Lower leg skin (tissue), 4 donors: ENCODE data around the gene CDK13. TPM values are rescaled to one million over a fixed set of nuclear protein-coding genes. Genes with fewer than 3 reads are reported as not detected.

Experiments
- DNase-seq, 2 donors: peaks; one replicate each; pipeline ENCODE4 v3.0.0-alpha.2; 2019; ENCODE audit warnings: low spot score in 2 of 2
- H3K4me3 ChIP-seq: fragments of 200-600 bp; sonication (generic); 2 replicates; pipeline ENCODE4 v1.5.1; 2017; ENCODE audit warnings: mild to moderate bottlenecking, low read depth; ENCODE audit not compliant: poor library complexity, severe bottlenecking
- POLR2A ChIP-seq, 2 donors: fragments of 450-650 bp; IDR thresholded peaks; one replicate each; pipeline ENCODE4 v1.6.1; 2016 to 2017; ENCODE audit warnings: antibody characterized with exemption in 2 of 2, mild to moderate bottlenecking in 1 of 2, moderate library complexity in 1 of 2
- WGBS, 2 donors: methylation state at CpG; one replicate each; pipeline ENCODE4 v1.1.5; 2018; 5-methylcytosine and 5-hydroxymethylcytosine counted together
- intact Hi-C: fragments of 100-400 bp; cut with DNase I; formaldehyde crosslinking; loops from one replicate; pipeline ENCODE4 v1.15.0; 2023; ENCODE audit warnings: low total_unique reads
- total RNA-seq, 4 donors: library from RNA; depleted of rRNA; stranded (reverse); fragments of >200 nt; gene quantifications; one replicate each; pipeline ENCODE4 v1.1.0, GENCODE V29; 2016
- TF ChIP-seq, protein P1 (sequence below), 3 donors: fragments of 450-650 bp; IDR thresholded peaks; one replicate each; pipeline ENCODE4 v1.5.1; 2016; ENCODE audit warnings: antibody characterized with exemption in 3 of 3, mild to moderate bottlenecking in 3 of 3, moderate library complexity in 2 of 3

Gene CDK13
- total RNA-seq, 4 donors from 2014 or later = 51.6 to 92.8 (median 60.3) TPM

DNA sequence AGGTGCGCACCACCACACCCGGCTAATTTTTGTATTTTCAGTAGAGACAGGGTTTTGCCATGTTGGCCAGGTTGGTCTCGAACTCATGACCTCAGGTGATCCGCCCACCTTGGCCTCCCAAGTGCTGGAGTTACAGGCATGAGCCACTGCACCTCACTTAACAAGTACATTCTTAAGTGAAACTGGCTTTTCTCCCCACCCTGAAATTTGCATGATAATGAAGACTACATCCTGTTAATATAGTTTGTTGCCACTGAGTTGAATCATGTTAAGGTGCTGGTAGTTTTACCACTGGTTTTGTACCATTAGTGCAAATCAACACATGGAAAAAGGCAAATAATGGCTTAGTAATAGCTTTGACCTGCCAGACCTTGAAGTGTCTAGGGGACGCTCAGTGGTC is 122.2 kb downstream of the CDK13 start:
- DNase-seq = no peak
- TF ChIP-seq POLR2A (IDR thresholded peaks at IDR 0.05) = no peak
- TF ChIP-seq, protein P1, sequence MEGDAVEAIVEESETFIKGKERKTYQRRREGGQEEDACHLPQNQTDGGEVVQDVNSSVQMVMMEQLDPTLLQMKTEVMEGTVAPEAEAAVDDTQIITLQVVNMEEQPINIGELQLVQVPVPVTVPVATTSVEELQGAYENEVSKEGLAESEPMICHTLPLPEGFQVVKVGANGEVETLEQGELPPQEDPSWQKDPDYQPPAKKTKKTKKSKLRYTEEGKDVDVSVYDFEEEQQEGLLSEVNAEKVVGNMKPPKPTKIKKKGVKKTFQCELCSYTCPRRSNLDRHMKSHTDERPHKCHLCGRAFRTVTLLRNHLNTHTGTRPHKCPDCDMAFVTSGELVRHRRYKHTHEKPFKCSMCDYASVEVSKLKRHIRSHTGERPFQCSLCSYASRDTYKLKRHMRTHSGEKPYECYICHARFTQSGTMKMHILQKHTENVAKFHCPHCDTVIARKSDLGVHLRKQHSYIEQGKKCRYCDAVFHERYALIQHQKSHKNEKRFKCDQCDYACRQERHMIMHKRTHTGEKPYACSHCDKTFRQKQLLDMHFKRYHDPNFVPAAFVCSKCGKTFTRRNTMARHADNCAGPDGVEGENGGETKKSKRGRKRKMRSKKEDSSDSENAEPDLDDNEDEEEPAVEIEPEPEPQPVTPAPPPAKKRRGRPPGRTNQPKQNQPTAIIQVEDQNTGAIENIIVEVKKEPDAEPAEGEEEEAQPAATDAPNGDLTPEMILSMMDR (IDR thresholded peaks at IDR 0.05) = no peak
- H3K4me3 ChIP-seq = no peak overlapping the region
- intact Hi-C loops = no loop called here
- WGBS, 2 donors = 97 to 98% methylated on average over 5 of the region's 5 CpGs

DNA sequence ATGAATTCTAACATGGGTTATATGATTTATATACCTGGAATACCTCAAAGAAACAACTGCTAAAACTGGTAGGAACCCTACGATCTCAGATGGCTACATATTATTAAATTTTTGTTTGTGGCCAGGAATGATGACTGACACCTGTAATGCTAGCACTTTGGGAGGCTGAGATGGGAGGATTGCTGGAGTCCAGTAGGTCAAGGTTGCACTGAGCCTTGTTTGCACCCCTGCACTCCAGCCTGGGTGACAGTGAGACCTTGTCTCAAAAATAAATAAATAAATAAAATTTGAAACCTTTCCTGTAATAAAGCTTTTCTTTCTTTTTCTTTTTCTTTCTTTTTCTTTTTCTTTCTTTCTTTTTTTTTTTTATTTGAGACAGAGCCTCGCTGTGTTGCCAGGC is 123.2 kb downstream of the CDK13 start:
- DNase-seq = no peak
- no peak for TF ChIP-seq POLR2A (IDR thresholded peaks at IDR 0.05)
- TF ChIP-seq, protein P1 (IDR thresholded peaks at IDR 0.05) = no peak
- no peak overlapping the region for H3K4me3 ChIP-seq
- intact Hi-C loops = no loop called here
- 96 to 98% methylated on average over 2 of the region's 2 CpGs for WGBS, 2 donors

DNA sequence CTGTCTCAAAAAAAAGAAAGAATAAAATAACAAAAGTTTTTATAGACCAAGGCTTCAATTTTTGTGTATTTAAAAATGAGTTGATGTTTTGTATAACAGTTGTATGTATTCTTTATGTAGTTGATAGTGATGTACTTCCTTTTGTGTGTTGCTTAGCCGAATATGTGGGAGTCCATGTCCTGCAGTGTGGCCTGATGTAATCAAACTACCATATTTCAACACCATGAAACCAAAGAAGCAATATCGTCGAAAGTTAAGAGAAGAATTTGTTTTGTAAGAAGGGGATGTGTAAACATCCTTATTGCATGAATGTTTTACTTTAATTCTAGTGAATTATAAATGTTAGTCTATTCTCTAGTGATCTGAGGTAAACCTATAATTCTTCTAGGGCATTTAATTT is 127.8 kb downstream of the CDK13 start:
- intact Hi-C loops = no loop called here
- TF ChIP-seq POLR2A (IDR thresholded peaks at IDR 0.05) = no peak
- TF ChIP-seq, protein P1 (IDR thresholded peaks at IDR 0.05) = no peak
- no peak for DNase-seq
- no peak overlapping the region for H3K4me3 ChIP-seq
- WGBS, 2 donors = 82 to 85% methylated on average over 3 of the region's 3 CpGs

DNA sequence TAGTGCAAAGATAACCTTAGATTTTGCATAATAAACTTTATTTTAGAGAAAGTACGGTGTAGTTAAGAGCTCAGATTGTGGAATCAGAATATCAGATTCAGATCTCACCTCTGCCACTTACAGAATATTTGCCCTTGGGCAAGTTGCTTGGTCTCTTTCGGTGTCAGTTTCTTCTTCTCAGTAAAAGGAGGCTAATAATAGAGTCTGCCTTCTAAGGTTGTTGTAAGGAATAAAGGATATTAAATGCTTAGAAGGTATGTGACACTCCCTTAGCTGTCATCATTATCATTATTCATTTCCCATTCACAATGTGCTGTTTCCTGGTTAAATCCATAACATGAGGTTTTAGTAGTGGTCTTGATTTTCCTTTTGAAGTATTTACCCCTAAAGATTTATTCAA is 142.1 kb downstream of the CDK13 start:
- intact Hi-C loops = no loop called here
- DNase-seq = no peak
- 74 to 84% methylated on average over 2 of the region's 2 CpGs for WGBS, 2 donors
- H3K4me3 ChIP-seq = no peak overlapping the region
- no peak for TF ChIP-seq POLR2A (IDR thresholded peaks at IDR 0.05)
- TF ChIP-seq, protein P1 (IDR thresholded peaks at IDR 0.05) = no peak

DNA sequence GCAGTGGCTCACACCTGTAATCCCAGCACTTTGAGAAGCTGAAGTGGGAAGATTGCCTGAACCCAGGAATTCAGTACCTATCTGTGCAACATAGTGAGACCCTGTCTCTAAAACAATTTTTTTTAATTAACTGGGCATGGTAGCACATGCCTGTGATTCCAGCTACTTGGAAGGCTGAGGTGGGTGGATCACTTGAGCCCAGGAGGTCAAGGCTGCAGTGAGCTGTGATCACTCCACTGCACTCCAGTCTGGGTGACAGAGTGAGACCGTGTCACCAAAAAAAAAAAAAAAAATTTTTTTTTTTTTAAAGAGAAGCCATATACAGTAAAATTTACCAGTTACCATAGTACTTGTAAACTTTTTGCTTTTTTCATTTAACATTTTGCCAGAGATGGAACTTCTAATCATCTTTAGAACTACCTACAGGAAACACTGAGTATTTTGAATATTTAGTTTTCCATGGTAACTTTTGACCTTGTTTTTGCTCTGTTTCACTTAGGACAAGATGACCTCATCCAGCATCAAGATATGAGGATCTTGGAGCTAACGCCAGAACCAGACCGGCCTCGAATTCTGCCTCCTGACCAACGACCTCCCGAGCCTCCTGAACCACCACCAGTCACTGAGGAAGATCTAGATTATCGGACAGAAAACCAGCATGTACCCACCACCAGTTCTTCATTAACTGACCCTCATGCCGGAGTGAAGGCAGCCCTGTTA is 143.7 kb downstream of the CDK13 start:
- no peak for DNase-seq
- intact Hi-C loops = no loop called here
- TF ChIP-seq POLR2A (IDR thresholded peaks at IDR 0.05) = no peak
- TF ChIP-seq, protein P1 (IDR thresholded peaks at IDR 0.05) = no peak
- 88 to 92% methylated on average over 8 of the region's 8 CpGs for WGBS, 2 donors
- no peak overlapping the region for H3K4me3 ChIP-seq

DNA sequence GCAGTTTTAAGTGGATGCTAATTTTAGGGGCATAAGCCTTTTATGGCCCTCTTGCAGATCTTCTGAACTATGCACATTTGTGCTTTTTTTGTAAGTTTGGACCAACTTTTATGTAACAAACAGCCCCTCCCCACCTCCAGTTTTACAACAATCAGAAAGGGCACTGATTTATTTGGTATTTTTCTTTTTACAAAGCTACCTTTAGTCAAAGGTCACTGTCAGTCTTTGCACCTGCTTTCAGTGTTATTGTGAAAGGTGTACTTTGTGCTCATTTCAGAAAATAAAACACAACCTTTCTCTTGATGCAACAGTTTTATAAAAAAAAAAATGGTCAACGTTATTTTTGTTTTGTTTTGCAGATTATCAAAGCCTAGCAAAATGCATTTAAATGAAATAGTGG is 145.2 kb downstream of the CDK13 start:
- no peak for DNase-seq
- intact Hi-C loops = no loop called here
- no peak for TF ChIP-seq POLR2A (IDR thresholded peaks at IDR 0.05)
- TF ChIP-seq, protein P1 (IDR thresholded peaks at IDR 0.05) = no peak
- WGBS, 2 donors = 76 to 90% methylated on average over 1 of the region's 1 CpG
- no peak overlapping the region for H3K4me3 ChIP-seq
